ENCODE measurements around the gene GREB1. TPM values are rescaled to one million over a fixed set of nuclear protein-coding genes. Genes with fewer than 3 reads are reported as not detected.
"Not testable (repeated sequence)": the region's sequence is repeated elsewhere in the genome, so short reads cannot be mapped to it uniquely, and the experiment has no call there.

GREB1 gene
- total RNA-seq, 1 donor from 2014 or later, result 50.5 TPM

DNA sequence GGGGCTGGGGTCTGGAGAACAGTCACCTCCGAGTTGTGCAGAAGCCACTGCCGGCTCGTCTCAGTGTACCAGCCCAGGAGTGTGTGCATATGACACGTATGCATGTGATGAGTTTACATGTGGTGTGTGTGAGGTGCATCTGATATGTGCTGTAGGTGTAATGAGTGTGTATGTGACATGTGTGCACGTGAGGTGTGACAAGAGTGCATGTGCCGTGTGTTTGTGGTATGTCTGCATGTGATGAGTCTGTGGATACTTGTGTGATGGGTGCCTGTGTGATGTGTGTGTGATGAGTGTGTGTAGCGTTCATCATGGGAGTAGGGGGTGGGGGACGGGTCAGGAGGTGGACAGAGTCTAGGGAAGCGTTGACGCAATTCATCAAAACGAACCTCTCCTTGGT is 123.3 kb downstream of the GREB1 start:
- Mint-ChIP-seq H3K4me3 (no peak overlapping the region), H3K27me3 (peaks cover 23% of the 10 kb centered on the region)

DNA sequence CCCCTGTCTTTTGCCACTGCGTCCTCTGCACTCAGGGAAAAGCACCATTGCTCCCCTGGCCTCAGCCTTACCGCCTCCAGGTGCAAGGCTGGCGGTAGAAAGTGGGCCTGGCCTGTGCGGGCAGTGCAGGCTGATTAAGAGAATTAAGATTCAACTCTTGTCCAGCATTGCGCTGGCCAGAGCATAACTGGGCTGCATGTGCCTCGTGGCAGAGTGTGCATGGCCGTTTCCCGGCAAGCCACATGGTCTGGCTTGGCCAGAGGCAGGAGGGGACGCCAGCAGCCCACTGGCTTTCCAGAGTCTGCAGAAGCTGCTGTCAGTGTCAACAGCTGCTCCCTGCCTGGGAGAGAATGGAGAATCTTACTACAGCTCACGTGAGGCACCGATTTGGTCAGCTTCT is 123.8 kb downstream of the GREB1 start:
- Mint-ChIP-seq H3K27me3 (peaks cover 23% of the 10 kb centered on the region), H3K4me3 (no peak overlapping the region), H3K36me3 (no peaks in the 10 kb centered on the region), H3K4me1 (ENCODE audit: unreplicated experiment) (peaks cover 5% of the 10 kb centered on the region), H3K9me3 (peaks cover 4% of the 10 kb centered on the region), H3K27ac (no peak overlapping the region)
- DNase-seq (ENCODE audit: extremely low spot score, unreplicated experiment), result peak; percentile 65
- TF ChIP-seq, protein P1, sequence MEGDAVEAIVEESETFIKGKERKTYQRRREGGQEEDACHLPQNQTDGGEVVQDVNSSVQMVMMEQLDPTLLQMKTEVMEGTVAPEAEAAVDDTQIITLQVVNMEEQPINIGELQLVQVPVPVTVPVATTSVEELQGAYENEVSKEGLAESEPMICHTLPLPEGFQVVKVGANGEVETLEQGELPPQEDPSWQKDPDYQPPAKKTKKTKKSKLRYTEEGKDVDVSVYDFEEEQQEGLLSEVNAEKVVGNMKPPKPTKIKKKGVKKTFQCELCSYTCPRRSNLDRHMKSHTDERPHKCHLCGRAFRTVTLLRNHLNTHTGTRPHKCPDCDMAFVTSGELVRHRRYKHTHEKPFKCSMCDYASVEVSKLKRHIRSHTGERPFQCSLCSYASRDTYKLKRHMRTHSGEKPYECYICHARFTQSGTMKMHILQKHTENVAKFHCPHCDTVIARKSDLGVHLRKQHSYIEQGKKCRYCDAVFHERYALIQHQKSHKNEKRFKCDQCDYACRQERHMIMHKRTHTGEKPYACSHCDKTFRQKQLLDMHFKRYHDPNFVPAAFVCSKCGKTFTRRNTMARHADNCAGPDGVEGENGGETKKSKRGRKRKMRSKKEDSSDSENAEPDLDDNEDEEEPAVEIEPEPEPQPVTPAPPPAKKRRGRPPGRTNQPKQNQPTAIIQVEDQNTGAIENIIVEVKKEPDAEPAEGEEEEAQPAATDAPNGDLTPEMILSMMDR (conservative IDR thresholded peaks at IDR 0.05), result no peak

More for the DNA sequence above, 123.3 kb downstream of the GREB1 start:
- Mint-ChIP-seq H3K36me3 (no peaks in the 10 kb centered on the region), H3K27ac (no peak overlapping the region), H3K4me1 (ENCODE audit: unreplicated experiment) (peaks cover 5% of the 10 kb centered on the region), H3K9me3 (peaks cover 3% of the 10 kb centered on the region)
- TF ChIP-seq, protein P1 (conservative IDR thresholded peaks at IDR 0.05), result no peak
- DNase-seq (ENCODE audit: extremely low spot score, unreplicated experiment), result no peak

DNA sequence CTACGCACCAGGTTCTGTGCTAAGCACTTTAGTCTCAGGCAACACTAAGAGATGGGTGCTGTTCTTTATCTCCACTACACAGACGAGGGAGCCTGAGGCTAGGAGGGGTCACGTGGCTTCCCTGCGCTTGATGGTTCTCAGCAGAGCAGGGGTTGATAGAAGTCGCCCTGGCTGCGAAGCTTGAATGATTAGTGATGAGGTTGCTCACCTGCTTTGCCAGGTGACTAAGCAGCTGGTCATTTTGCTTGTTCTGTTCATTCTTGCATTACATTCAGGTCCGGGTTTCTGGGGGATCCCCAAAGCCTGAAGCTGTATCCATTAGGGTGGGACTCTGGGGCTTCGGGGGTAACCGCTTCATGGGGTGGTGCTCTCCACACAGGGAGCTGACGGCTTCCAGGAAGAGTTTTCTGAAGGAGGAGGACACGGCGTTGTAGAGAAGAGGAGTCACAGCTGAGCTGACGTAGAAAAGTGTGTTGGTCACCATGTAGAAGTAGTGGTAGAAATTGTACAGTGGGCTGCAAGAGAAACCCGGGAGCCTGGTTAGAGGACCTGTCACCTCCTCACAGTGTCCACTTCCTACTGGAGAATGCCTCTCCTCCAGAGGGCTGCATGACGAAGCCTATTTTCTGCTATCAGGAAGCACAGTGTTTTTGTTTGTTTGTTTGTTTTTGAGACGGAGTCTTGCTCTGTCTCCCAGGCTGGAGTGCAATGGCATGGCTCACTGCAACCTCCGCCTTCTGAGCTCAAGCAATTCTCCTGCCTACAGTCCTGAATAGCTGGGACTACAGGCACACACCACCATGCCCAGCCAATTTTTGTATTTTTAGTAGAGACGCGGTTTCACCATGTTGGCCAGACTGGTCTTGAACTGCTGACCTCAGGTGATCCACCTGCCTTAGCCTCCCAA is 124.6 kb downstream of the GREB1 start:
- peak; percentile 44 for DNase-seq (ENCODE audit: extremely low spot score, unreplicated experiment)
- Mint-ChIP-seq H3K4me3 (no peak overlapping the region), H3K4me1 (ENCODE audit: unreplicated experiment) (peaks cover 5% of the 10 kb centered on the region), H3K9me3 (peaks cover 13% of the 10 kb centered on the region), H3K27ac (no peak overlapping the region), H3K36me3 (no peaks in the 10 kb centered on the region), H3K27me3 (peaks cover 29% of the 10 kb centered on the region)
- TF ChIP-seq, protein P1 (conservative IDR thresholded peaks at IDR 0.05), result no peak

DNA sequence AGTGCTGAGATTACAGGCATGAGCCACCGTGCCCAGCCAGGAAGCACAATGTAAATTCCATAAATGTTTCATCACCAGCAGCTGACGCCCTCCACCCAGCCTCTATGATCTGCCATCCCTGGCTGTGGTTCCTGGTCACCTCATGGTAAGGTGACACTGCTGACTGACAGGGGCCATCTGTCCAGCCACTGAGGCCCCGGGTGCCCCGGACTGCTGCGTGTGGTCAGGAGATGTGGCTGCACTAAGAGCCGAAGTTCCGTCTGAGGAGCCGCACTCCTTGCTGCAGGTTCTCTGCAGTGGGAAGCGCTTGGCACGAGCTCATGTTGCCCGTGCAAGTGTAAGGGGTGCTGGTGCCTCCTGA is 125.2 kb downstream of the GREB1 start:
- DNase-seq (ENCODE audit: extremely low spot score, unreplicated experiment), result peak; percentile 39
- H3K36me3 Mint-ChIP-seq, result no peaks in the 10 kb centered on the region
- H3K9me3 Mint-ChIP-seq, result peaks cover 13% of the 10 kb centered on the region
- no peak overlapping the region for H3K4me3 Mint-ChIP-seq
- H3K4me1 Mint-ChIP-seq (ENCODE audit: unreplicated experiment), result peaks cover 5% of the 10 kb centered on the region
- TF ChIP-seq, protein P1 (conservative IDR thresholded peaks at IDR 0.05), result no peak
- H3K27ac Mint-ChIP-seq, result no peak overlapping the region
- H3K27me3 Mint-ChIP-seq, result peaks cover 31% of the 10 kb centered on the region

DNA sequence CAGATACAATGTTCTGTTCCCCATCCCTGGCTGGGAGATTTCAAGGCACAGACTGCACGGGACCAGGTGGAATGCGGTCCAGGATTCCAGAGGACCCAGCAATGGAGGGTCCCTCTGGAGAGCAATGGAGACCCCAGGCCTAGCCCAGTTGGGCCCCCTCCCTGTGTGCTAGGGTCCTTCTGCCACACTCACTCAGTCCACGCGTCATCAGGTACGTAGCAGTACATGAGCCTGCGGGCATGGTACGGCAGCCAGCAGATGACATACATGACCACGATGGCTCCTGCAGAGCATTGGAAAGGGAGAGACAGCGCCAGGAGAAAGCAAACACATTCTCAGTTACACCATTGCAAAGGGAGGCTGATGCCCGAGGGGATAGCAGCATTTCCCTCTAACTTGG is 126.0 kb downstream of the GREB1 start:
- Mint-ChIP-seq H3K4me3 (no peak overlapping the region), H3K9me3 (peaks cover 13% of the 10 kb centered on the region), H3K27ac (no peak overlapping the region), H3K27me3 (peaks cover 31% of the 10 kb centered on the region), H3K36me3 (no peaks in the 10 kb centered on the region), H3K4me1 (ENCODE audit: unreplicated experiment) (peaks cover 5% of the 10 kb centered on the region)
- peak; percentile 60 for DNase-seq (ENCODE audit: extremely low spot score, unreplicated experiment)
- TF ChIP-seq, protein P1 (conservative IDR thresholded peaks at IDR 0.05), result no peak

DNA sequence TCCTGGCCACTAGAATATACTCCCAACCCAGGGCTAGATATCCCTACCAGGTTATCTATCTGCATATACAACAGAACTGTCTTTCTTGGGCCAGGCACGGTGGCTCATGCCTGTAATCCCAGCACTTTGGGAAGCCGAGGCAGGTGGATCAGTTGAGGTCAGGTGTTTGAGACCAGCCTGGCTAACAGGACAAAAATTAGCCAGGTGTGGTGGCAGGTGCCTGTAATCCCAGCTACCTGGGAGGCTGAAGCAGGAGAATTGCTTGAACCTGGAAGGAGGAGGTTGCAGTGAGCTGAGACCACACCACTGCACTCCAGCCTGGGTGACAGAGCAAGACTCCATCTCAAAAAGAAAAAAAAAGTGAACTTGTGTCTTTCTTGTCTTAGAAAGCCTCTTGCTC is 126.6 kb downstream of the GREB1 start:
- Mint-ChIP-seq H3K27me3 (peaks cover 34% of the 10 kb centered on the region), H3K9me3 (peaks cover 13% of the 10 kb centered on the region)
- not testable (repeated sequence) for H3K27ac Mint-ChIP-seq; H3K4me1 Mint-ChIP-seq (ENCODE audit: unreplicated experiment); H3K36me3 Mint-ChIP-seq; H3K4me3 Mint-ChIP-seq
- peak; percentile 42 for DNase-seq (ENCODE audit: extremely low spot score, unreplicated experiment)
